Right cardiac atrium (tissue), 5 donors: ENCODE measurements around the gene VEPH1. TPM values are rescaled to one million over a fixed set of nuclear protein-coding genes. Genes with fewer than 3 reads are reported as not detected.

ENCODE experiments used
- ATAC-seq, 2 donors: fragments of 200-7000 bp; cut with Tn5 transposase; one replicate each; pipeline versions ENCODE4 v1.8.0 to v1.9.1; 2020; ENCODE audit warnings: moderate library complexity in 2 of 2, mild to moderate bottlenecking in 1 of 2
- DNase-seq, 3 donors: peaks; one replicate each; pipeline ENCODE4 v3.0.0-alpha.2; 2020
- H3K27ac ChIP-seq: one replicate; pipeline ENCODE4 v1.5.1; 2013; ENCODE audit warnings: mild to moderate bottlenecking, low read length, control low read depth, moderate library complexity
- H3K27me3 ChIP-seq: one replicate; pipeline ENCODE4 v1.6.1; 2013; ENCODE audit not compliant: control insufficient read depth, insufficient read depth
- H3K4me1 ChIP-seq: one replicate; pipeline ENCODE4 v1.6.1; 2013; ENCODE audit warnings: low read length; ENCODE audit not compliant: control insufficient read depth, insufficient read depth
- H3K4me3 ChIP-seq: one replicate; pipeline ENCODE4 v1.5.1; 2013; ENCODE audit warnings: low read length, control low read depth
- H3K9me3 ChIP-seq: one replicate; pipeline ENCODE4 v1.6.1; 2013; ENCODE audit warnings: low read length; ENCODE audit not compliant: control insufficient read depth
- WGBS: extraction: QIAGEN DNeasy Blood & Tissue Kit; methylation state at CpG from one replicate; pipeline ENCODE4 v1.1.7; 2013; 5-methylcytosine and 5-hydroxymethylcytosine counted together
- intact Hi-C, 4 donors: fragments of 100-400 bp; cut with DNase I; formaldehyde crosslinking; loops; one replicate each; pipeline versions ENCODE4 v1.11.0 to v1.14.0; 2022 to 2023
- long read RNA-seq, 4 donors: library from polyadenylated mRNA; unstranded; transcript quantifications; one replicate each; pipeline ENCODE4 v2.0.0, GENCODE V29; 2020 to 2021
- polyA plus RNA-seq: library from polyadenylated mRNA; stranded (reverse); fragments of 200-250 nt; gene quantifications from one replicate; pipeline ENCODE4 v1.2.3, GENCODE V29; 2013
- total RNA-seq, 4 donors: library from RNA; stranded (reverse); fragmentation: NEBNext Ultra II Directional; extraction: Animal tissue kit (Norgen Biotek cat#: 25700); gene quantifications; one replicate each; pipeline ENCODE4 v1.2.1, GENCODE V29; 2021
- donor health status: healthy with polysubstance abuse.
- donor health status: DM: no; HTN: yes; CAD: no.
- donor health status: DM: no; HTN: no; CAD: no.
- donor health status: DM: no; HTN: yes; CAD: no; lungs with severe emphysema.
- donor health status: DM: yes; HTN: yes; CAD: no.

The VEPH1 gene
- total RNA-seq (under 1 TPM in 2 of 4 donors, not detected in 2; 0.22 to 0.26 TPM), polyA plus RNA-seq (0.25 TPM)
- long read RNA-seq, donor 1, partial matches to known transcripts, result 0 of 1 reads
- long read RNA-seq, donor 1, other reads (novel, unspliced or antisense), result 1 of 1 reads
- long read RNA-seq, donor 2, result 0 reads
- long read RNA-seq, donor 3, result 0 reads
- long read RNA-seq, donor 4, result 0 reads

- 74% methylated on average over 7 of the region's 7 CpGs for WGBS
- ATAC-seq (no peak), DNase-seq (no peak)
- Histone ChIP-seq H3K4me1 (no peaks in the 10 kb centered on the region), H3K27me3 (no peaks in the 10 kb centered on the region), H3K9me3 (no peaks in the 10 kb centered on the region), H3K27ac (no peak within 1 kb of the TSS), H3K4me3 (no peak within 1 kb of the TSS)
- intact Hi-C loops, result no loop called here
Measured at GRCh38 chr3:157502916-157503595, at the start of gene VEPH1. Gene VEPH1 (minus strand): TSS chr3:157503416. CDS start chr3:157495349, 8,067 bp downstream.

- intact Hi-C loops, result no loop called here
- ATAC-seq (no peak), DNase-seq (no peak)
- Histone ChIP-seq H3K4me1 (no peaks in the 10 kb centered on the region), H3K4me3 (no peak overlapping the region), H3K27me3 (no peaks in the 10 kb centered on the region), H3K27ac (no peak overlapping the region), H3K9me3 (no peaks in the 10 kb centered on the region)
- WGBS, result 67% methylated on average over 1 of the region's 1 CpG
Measured at GRCh38 chr3:157551961-157552360, 48.7 kb upstream of the VEPH1 start.

- intact Hi-C loops, result no loop called here
- WGBS, result 93% methylated on average over 2 of the region's 2 CpGs
- H3K27me3 ChIP-seq, result no peaks in the 10 kb centered on the region
- no peaks in the 10 kb centered on the region for H3K4me1 ChIP-seq
- H3K4me3 ChIP-seq, result no peak overlapping the region
- H3K9me3 ChIP-seq, result no peaks in the 10 kb centered on the region
- ATAC-seq (no peak), DNase-seq (no peak)
- no peak overlapping the region for H3K27ac ChIP-seq
Measured at GRCh38 chr3:157549498-157549897, 46.3 kb upstream of the VEPH1 start.

- Histone ChIP-seq H3K9me3 (peaks cover 2% of the 10 kb centered on the region), H3K27me3 (no peaks in the 10 kb centered on the region), H3K4me1 (peaks cover 2% of the 10 kb centered on the region), H3K4me3 (no peak overlapping the region), H3K27ac (peak overlapping the region; percentile 13)
- intact Hi-C loops, result no loop called here
- DNase-seq, result no peak
- peak; percentile 44 to 45 for ATAC-seq
- 66% methylated on average over 4 of the region's 4 CpGs for WGBS
Measured at GRCh38 chr3:157544501-157545130, 41.4 kb upstream of the VEPH1 start.

- DNase-seq (peak in 1 of 3 donors; percentile 28), ATAC-seq (peak; percentile 9 to 32)
- 73% methylated on average over 13 of the region's 13 CpGs for WGBS
- intact Hi-C loops, result no loop called here
- Histone ChIP-seq H3K4me3 (peak overlapping the region; percentile 40), H3K27me3 (no peaks in the 10 kb centered on the region), H3K4me1 (peaks cover 2% of the 10 kb centered on the region), H3K27ac (peak overlapping the region; percentile 12), H3K9me3 (peaks cover 2% of the 10 kb centered on the region)
Measured at GRCh38 chr3:157543501-157544035, 40.4 kb upstream of the VEPH1 start.

GRCh38 chr3:157542711-157543500, 39.7 kb upstream of the VEPH1 start:
- peak overlapping the region; percentile 40 for H3K4me3 ChIP-seq
- intact Hi-C loops, result no loop called here
- ATAC-seq (peak; percentile 93 to 96), DNase-seq (peak; percentile 87 to 93 (median 93))
- no peaks in the 10 kb centered on the region for H3K27me3 ChIP-seq
- H3K27ac ChIP-seq, result peak overlapping the region; percentile 12
- H3K4me1 ChIP-seq, result peaks cover 2% of the 10 kb centered on the region
- WGBS, result 9% methylated on average over 50 of the region's 50 CpGs
- H3K9me3 ChIP-seq, result peaks cover 2% of the 10 kb centered on the region

- Histone ChIP-seq H3K4me3 (no peak overlapping the region), H3K9me3 (peaks cover 2% of the 10 kb centered on the region), H3K27ac (no peak overlapping the region), H3K4me1 (peaks cover 2% of the 10 kb centered on the region), H3K27me3 (no peaks in the 10 kb centered on the region)
- ATAC-seq, result no peak
- intact Hi-C loops, result no loop called here
- WGBS, result 80% methylated on average over 6 of the region's 6 CpGs
- DNase-seq, result no peak
Measured at GRCh38 chr3:157541506-157542236, 38.5 kb upstream of the VEPH1 start.

GRCh38 chr3:157540656-157541055, 37.4 kb upstream of the VEPH1 start:
- Histone ChIP-seq H3K27me3 (no peaks in the 10 kb centered on the region), H3K4me1 (peaks cover 2% of the 10 kb centered on the region), H3K9me3 (peaks cover 2% of the 10 kb centered on the region), H3K27ac (no peak overlapping the region), H3K4me3 (no peak overlapping the region)
- DNase-seq, result no peak
- WGBS, result 50% methylated on average over 3 of the region's 3 CpGs
- intact Hi-C loops, result no loop called here
- ATAC-seq, result no peak

- Histone ChIP-seq H3K4me3 (no peak overlapping the region), H3K27me3 (no peaks in the 10 kb centered on the region), H3K27ac (no peak overlapping the region), H3K4me1 (no peaks in the 10 kb centered on the region), H3K9me3 (no peaks in the 10 kb centered on the region)
- no peak for DNase-seq
- intact Hi-C loops, result no loop called here
- 94% methylated on average over 3 of the region's 3 CpGs for WGBS
- no peak for ATAC-seq
Measured at GRCh38 chr3:157535667-157536066, 32.5 kb upstream of the VEPH1 start.

GRCh38 chr3:157534725-157535161, 31.5 kb upstream of the VEPH1 start:
- H3K4me3 ChIP-seq, result no peak overlapping the region
- no peaks in the 10 kb centered on the region for H3K4me1 ChIP-seq
- ATAC-seq (no peak), DNase-seq (no peak)
- H3K27me3 ChIP-seq, result no peaks in the 10 kb centered on the region
- WGBS, result 75% methylated on average over 2 of the region's 2 CpGs
- H3K27ac ChIP-seq, result no peak overlapping the region
- H3K9me3 ChIP-seq, result no peaks in the 10 kb centered on the region
- intact Hi-C loops, result loop anchor here in 1 of 4 donors (5.0 kb wide), 1 partner anchor 38 kb away; no protein-coding TSS in a partner anchor
